Astrocyte (in vitro differentiated cells and primary cell): ENCODE measurements around the gene INSIG2. TPM values are rescaled to one million over a fixed set of nuclear protein-coding genes. Genes with fewer than 3 reads are reported as not detected.

Experiments used
- DNase-seq: peaks from one replicate; pipeline ENCODE4 v3.0.0-alpha.2; 2010; ENCODE audit warnings: low read depth
- FAIRE-seq: peaks from 2 replicates; lab custom pipeline; 2011; peaks lifted over from hg19 to GRCh38; lab: Jason Lieb, UNC
- H2AFZ ChIP-seq: 2 replicates; pipeline ENCODE4 v1.6.0; 2012; ENCODE audit warnings: low read depth, low read length, inconsistent platforms
- H3K27ac ChIP-seq: 2 replicates; pipeline ENCODE4 v1.5.1; 2011; ENCODE audit warnings: low read depth, low read length, inconsistent platforms
- H3K27me3 ChIP-seq: 2 replicates; pipeline ENCODE4 v1.6.0; 2011; ENCODE audit warnings: low read length, inconsistent platforms; ENCODE audit not compliant: insufficient read depth
- H3K36me3 ChIP-seq: 2 replicates; pipeline ENCODE4 v1.5.1; 2011; ENCODE audit warnings: low read length, inconsistent platforms; ENCODE audit not compliant: insufficient read depth
- H3K4me1 ChIP-seq: 2 replicates; pipeline ENCODE4 v1.5.1; 2011; ENCODE audit warnings: low read length, inconsistent platforms; ENCODE audit not compliant: insufficient read depth
- H3K4me2 ChIP-seq: 2 replicates; pipeline ENCODE4 v1.6.0; 2012; ENCODE audit warnings: low read length, inconsistent platforms
- H3K4me3 ChIP-seq: 2 replicates; pipeline ENCODE4 v1.5.1; 2011; ENCODE audit warnings: low read depth, mild to moderate bottlenecking, low read length, inconsistent platforms; ENCODE audit not compliant: insufficient read depth
- H3K79me2 ChIP-seq: 2 replicates; pipeline ENCODE4 v1.6.0; 2012; ENCODE audit warnings: mild to moderate bottlenecking, low read length, inconsistent platforms; ENCODE audit not compliant: insufficient read depth
- H3K9ac ChIP-seq: 2 replicates; pipeline ENCODE4 v1.6.0; 2012; ENCODE audit warnings: mild to moderate bottlenecking, low read length, inconsistent platforms
- H3K9me3 ChIP-seq: 2 replicates; pipeline ENCODE4 v1.5.1; 2012; ENCODE audit warnings: low read depth, mild to moderate bottlenecking, low read length, inconsistent platforms; ENCODE audit not compliant: insufficient read depth
- H4K20me1 ChIP-seq: 2 replicates; pipeline ENCODE4 v1.6.0; 2012; ENCODE audit warnings: low read length, inconsistent platforms; ENCODE audit not compliant: insufficient read depth
- H3K27ac Mint-ChIP-seq: one replicate; pipeline ENCODE4 v1.8.0; 2021; ENCODE audit warnings: mild to moderate bottlenecking, mixed read lengths; ENCODE audit not compliant: unreplicated experiment
- H3K27me3 Mint-ChIP-seq: one replicate; pipeline ENCODE4 v1.8.0; 2021; ENCODE audit warnings: low read depth, mixed read lengths; ENCODE audit not compliant: unreplicated experiment
- H3K36me3 Mint-ChIP-seq: one replicate; pipeline ENCODE4 v1.8.0; 2021; ENCODE audit warnings: low read depth, mixed read lengths; ENCODE audit not compliant: unreplicated experiment
- H3K4me1 Mint-ChIP-seq: one replicate; pipeline ENCODE4 v1.8.0; 2021; ENCODE audit warnings: low read depth, mixed read lengths; ENCODE audit not compliant: unreplicated experiment
- H3K4me3 Mint-ChIP-seq: one replicate; pipeline ENCODE4 v1.8.0; 2021; ENCODE audit warnings: mild to moderate bottlenecking, moderate library complexity, mixed read lengths; ENCODE audit not compliant: unreplicated experiment
- H3K9me3 Mint-ChIP-seq: one replicate; pipeline ENCODE4 v1.8.0; 2021; ENCODE audit warnings: mild to moderate bottlenecking, mixed read lengths; ENCODE audit not compliant: unreplicated experiment
- CTCF ChIP-seq: IDR thresholded peaks from 2 replicates; pipeline ENCODE4 v1.5.1; 2011; ENCODE audit warnings: low read depth, mild to moderate bottlenecking, inconsistent platforms, low read length, moderate library complexity; ENCODE audit not compliant: insufficient read depth
- EZH2 ChIP-seq: IDR thresholded peaks from 2 replicates; pipeline ENCODE4 v1.6.1; 2012; ENCODE audit warnings: mild to moderate bottlenecking, low read length, inconsistent platforms; ENCODE audit not compliant: insufficient read depth
- total RNA-seq: library from RNA; stranded (reverse); gene quantifications from 2 replicates; pipeline ENCODE4 v1.2.1, GENCODE V29; 2021

INSIG2 gene
- total RNA-seq, 1 donor from 2014 or later = 32.2 TPM

DNA sequence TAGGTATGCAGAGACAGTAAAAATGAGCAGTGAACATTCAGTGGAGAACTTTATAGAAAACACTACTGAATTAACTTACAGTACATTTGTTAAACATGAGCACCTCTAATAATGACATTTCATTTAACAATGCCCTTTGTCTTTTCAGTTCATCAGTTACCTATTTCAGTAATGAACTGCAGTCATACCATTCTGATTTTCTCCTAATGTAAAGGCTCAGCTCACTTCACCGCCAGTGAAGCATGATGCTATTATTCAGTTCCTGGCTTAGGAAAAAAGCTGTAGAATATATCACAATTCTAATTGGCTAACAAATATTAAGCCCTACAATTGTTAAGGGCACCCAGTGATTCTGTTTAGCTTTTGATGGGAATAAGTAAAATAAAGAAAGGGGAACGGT is 37.3 kb upstream of the INSIG2 start:
- no peaks in the 10 kb centered on the region for H3K9me3 Mint-ChIP-seq
- Histone ChIP-seq H3K4me1 (peaks cover 6% of the 10 kb centered on the region), H3K4me3 (no peak overlapping the region), H2AFZ (no peak overlapping the region), H3K36me3 (no peaks in the 10 kb centered on the region), H3K27me3 (peaks cover 9% of the 10 kb centered on the region), H3K9me3 (no peaks in the 10 kb centered on the region), H3K9ac (no peak overlapping the region), H3K79me2 (no peaks in the 10 kb centered on the region), H3K4me2 (no peak overlapping the region), H3K27ac (no peak overlapping the region), H4K20me1 (no peaks in the 10 kb centered on the region)
- no peak for TF ChIP-seq EZH2
- TF ChIP-seq CTCF = no peak
- no peak overlapping the region for H3K4me3 Mint-ChIP-seq
- no peak for FAIRE-seq
- H3K4me1 Mint-ChIP-seq = peaks cover 35% of the 10 kb centered on the region
- no peak overlapping the region for H3K27ac Mint-ChIP-seq
- no peaks in the 10 kb centered on the region for H3K36me3 Mint-ChIP-seq
- no peak for DNase-seq
- peaks cover 5% of the 10 kb centered on the region for H3K27me3 Mint-ChIP-seq

GRCh38 chr2:118051826-118052358 is 36.4 kb upstream of the INSIG2 start:
- Histone ChIP-seq H3K9me3 (no peaks in the 10 kb centered on the region), H3K27ac (no peak overlapping the region), H3K4me1 (peaks cover 5% of the 10 kb centered on the region), H2AFZ (no peak overlapping the region), H4K20me1 (no peaks in the 10 kb centered on the region), H3K4me3 (no peak overlapping the region), H3K79me2 (no peaks in the 10 kb centered on the region), H3K4me2 (no peak overlapping the region), H3K27me3 (peaks cover 11% of the 10 kb centered on the region), H3K9ac (no peak overlapping the region), H3K36me3 (no peaks in the 10 kb centered on the region)
- no peak overlapping the region for H3K4me3 Mint-ChIP-seq
- TF ChIP-seq EZH2 (no peak), CTCF (no peak)
- no peaks in the 10 kb centered on the region for H3K9me3 Mint-ChIP-seq
- DNase-seq (no peak), FAIRE-seq (no peak)
- no peak overlapping the region for H3K27ac Mint-ChIP-seq
- peaks cover 5% of the 10 kb centered on the region for H3K27me3 Mint-ChIP-seq
- peaks cover 35% of the 10 kb centered on the region for H3K4me1 Mint-ChIP-seq
- no peaks in the 10 kb centered on the region for H3K36me3 Mint-ChIP-seq

GRCh38 chr2:118052474-118052873 is 35.8 kb upstream of the INSIG2 start:
- Mint-ChIP-seq H3K36me3 (no peaks in the 10 kb centered on the region), H3K27me3 (peaks cover 8% of the 10 kb centered on the region), H3K27ac (no peak overlapping the region), H3K9me3 (no peaks in the 10 kb centered on the region), H3K4me3 (no peak overlapping the region), H3K4me1 (peaks cover 36% of the 10 kb centered on the region)
- TF ChIP-seq CTCF (no peak), EZH2 (no peak)
- Histone ChIP-seq H3K27ac (no peak overlapping the region), H3K4me1 (no peaks in the 10 kb centered on the region), H3K4me2 (no peak overlapping the region), H3K79me2 (no peaks in the 10 kb centered on the region), H3K9ac (no peak overlapping the region), H3K27me3 (peaks cover 11% of the 10 kb centered on the region), H2AFZ (no peak overlapping the region), H3K9me3 (no peaks in the 10 kb centered on the region), H3K4me3 (no peak overlapping the region), H3K36me3 (no peaks in the 10 kb centered on the region), H4K20me1 (no peaks in the 10 kb centered on the region)
- DNase-seq = no peak
- FAIRE-seq = no peak
